Peyer's patch (tissue), 4 donors: ENCODE data around the gene NDOR1. TPM values are rescaled to one million over a fixed set of nuclear protein-coding genes. Genes with fewer than 3 reads are reported as not detected.

ENCODE experiments used
- DNase-seq, 3 donors: peaks; one replicate each; pipeline ENCODE4 v3.0.0-alpha.2; 2017 to 2019
- H3K27ac ChIP-seq, 4 donors: fragments of 200-600 bp; sonication (generic); one replicate each; pipeline ENCODE4 v1.5.1; 2016 to 2019
- H3K27me3 ChIP-seq, 2 donors: fragments of 200-600 bp; sonication (generic); one replicate each; pipeline ENCODE4 v1.5.1; 2019
- H3K36me3 ChIP-seq, 3 donors: fragments of 200-600 bp; sonication (generic); one replicate each; pipeline ENCODE4 v1.5.1; 2016 to 2019
- H3K4me1 ChIP-seq, 4 donors: fragments of 200-600 bp; sonication (generic); one replicate each; pipeline ENCODE4 v1.5.1; 2016 to 2019
- H3K4me3 ChIP-seq, 4 donors: fragments of 200-600 bp; sonication (generic); 1 replicate in 3 of 4; 2 replicates in 1 of 4; pipeline ENCODE4 v1.5.1; 2016 to 2019; ENCODE audit warnings: mild to moderate bottlenecking in 1 of 4
- H3K9me3 ChIP-seq, 4 donors: fragments of 200-600 bp; sonication (generic); one replicate each; pipeline ENCODE4 v1.5.1; 2016 to 2019; ENCODE audit warnings: mild to moderate bottlenecking in 1 of 4
- POLR2A ChIP-seq, 2 donors: fragments of 450-650 bp; IDR thresholded peaks; one replicate each; pipeline ENCODE4 v1.5.1; 2017; ENCODE audit warnings: antibody characterized with exemption in 2 of 2, mild to moderate bottlenecking in 2 of 2, moderate library complexity in 2 of 2
- total RNA-seq, 4 donors: library from RNA; depleted of rRNA; stranded (reverse); fragments of >200 nt; gene quantifications; one replicate each; pipeline ENCODE4 v1.1.0, GENCODE V29; 2016
- TF ChIP-seq, protein P1 (sequence below), 6 experiments: fragments of 450-650 bp in 4 of 6; fragments of 200-600 bp in 2 of 6; sonication (generic) in 1 of 6; IDR thresholded peaks; one replicate each; pipeline ENCODE4 v1.5.1; 2017 to 2019; ENCODE audit warnings: antibody characterized with exemption in 6 of 6, mild to moderate bottlenecking in 3 of 6, moderate library complexity in 1 of 6

Gene NDOR1
- total RNA-seq, 4 donors from 2014 or later: 16.3 to 39.2 (median 25.1) TPM

DNA sequence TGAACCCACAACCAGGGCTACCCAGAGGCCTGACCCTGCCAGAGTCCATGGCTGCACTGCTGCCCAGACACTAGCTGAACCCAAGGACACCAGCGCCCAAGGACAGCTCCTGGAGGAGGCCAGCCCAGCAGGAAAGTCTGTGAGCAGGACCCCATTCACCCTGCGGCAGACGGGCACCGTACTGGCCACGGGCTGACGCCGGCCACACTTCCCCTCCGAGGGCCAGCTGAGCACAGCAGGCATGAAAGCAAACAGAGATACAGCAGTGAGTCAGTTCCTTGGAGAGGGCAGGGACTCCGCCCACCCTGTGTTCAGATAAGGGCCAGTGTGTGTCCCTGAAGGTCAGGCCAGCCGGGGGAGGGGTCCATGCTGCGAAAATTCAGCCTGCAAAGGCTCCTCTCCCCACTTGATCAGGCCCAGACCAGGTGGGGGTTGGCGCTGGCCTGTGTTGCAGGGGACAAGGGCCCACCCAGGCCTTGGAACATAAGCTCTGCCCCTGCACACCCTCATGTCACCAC lies 13.3 kb downstream of the NDOR1 start:
- H3K36me3 ChIP-seq: peaks cover 0 to 15% (median 0%) of the 10 kb centered on the region in 3 donors
- peaks cover 3 to 44% (median 13%) of the 10 kb centered on the region in 4 donors for H3K4me1 ChIP-seq
- peak overlapping the region in 2 of 4 donors; percentile 54 to 62 for H3K4me3 ChIP-seq
- peak; percentile 46 to 59 for TF ChIP-seq POLR2A (IDR thresholded peaks at IDR 0.05)
- TF ChIP-seq, protein P1, sequence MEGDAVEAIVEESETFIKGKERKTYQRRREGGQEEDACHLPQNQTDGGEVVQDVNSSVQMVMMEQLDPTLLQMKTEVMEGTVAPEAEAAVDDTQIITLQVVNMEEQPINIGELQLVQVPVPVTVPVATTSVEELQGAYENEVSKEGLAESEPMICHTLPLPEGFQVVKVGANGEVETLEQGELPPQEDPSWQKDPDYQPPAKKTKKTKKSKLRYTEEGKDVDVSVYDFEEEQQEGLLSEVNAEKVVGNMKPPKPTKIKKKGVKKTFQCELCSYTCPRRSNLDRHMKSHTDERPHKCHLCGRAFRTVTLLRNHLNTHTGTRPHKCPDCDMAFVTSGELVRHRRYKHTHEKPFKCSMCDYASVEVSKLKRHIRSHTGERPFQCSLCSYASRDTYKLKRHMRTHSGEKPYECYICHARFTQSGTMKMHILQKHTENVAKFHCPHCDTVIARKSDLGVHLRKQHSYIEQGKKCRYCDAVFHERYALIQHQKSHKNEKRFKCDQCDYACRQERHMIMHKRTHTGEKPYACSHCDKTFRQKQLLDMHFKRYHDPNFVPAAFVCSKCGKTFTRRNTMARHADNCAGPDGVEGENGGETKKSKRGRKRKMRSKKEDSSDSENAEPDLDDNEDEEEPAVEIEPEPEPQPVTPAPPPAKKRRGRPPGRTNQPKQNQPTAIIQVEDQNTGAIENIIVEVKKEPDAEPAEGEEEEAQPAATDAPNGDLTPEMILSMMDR (IDR thresholded peaks at IDR 0.05): no peak
- no peaks in the 10 kb centered on the region for H3K27me3 ChIP-seq
- H3K27ac ChIP-seq: peak overlapping the region in 3 of 4 donors; percentile 74 to 95 (median 83)
- peak in 2 of 3 donors; percentile 77 to 78 for DNase-seq
- H3K9me3 ChIP-seq: no peaks in the 10 kb centered on the region

DNA sequence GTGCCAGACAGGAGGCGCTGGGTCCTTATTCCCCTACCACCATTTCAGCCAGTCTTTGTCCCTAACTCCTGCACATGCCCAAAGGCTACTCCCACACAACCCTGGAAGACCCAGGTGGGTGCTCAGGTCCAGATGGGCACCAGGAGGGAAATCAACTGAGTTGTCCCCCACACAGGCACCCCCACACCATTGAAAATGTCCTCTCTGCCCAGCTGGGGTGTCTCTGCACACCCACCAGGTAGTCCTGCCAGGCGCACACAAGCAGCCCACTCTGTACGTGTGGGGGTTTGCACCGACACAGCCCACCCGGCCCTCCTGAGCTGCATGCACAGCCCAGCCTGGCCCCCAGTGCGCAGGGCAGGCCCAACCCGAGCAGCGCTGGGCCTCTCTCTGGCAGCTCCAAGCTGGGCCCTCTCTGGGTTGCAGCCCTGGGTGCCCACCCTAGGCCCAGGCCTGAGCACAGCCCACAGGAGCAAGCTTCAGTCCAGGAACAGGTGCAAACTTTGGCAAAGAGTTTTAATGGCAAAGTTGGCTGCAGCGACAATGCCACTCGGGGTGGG lies 14.3 kb downstream of the NDOR1 start:
- no peak overlapping the region for H3K4me3 ChIP-seq
- TF ChIP-seq POLR2A (IDR thresholded peaks at IDR 0.05): no peak
- TF ChIP-seq, protein P1 (IDR thresholded peaks at IDR 0.05): no peak
- H3K4me1 ChIP-seq: peaks cover 7 to 44% (median 15%) of the 10 kb centered on the region in 4 donors
- H3K27me3 ChIP-seq: no peaks in the 10 kb centered on the region
- no peaks in the 10 kb centered on the region for H3K9me3 ChIP-seq
- H3K36me3 ChIP-seq: peaks cover 0 to 9% (median 0%) of the 10 kb centered on the region in 3 donors
- DNase-seq: no peak
- H3K27ac ChIP-seq: no peak overlapping the region

DNA sequence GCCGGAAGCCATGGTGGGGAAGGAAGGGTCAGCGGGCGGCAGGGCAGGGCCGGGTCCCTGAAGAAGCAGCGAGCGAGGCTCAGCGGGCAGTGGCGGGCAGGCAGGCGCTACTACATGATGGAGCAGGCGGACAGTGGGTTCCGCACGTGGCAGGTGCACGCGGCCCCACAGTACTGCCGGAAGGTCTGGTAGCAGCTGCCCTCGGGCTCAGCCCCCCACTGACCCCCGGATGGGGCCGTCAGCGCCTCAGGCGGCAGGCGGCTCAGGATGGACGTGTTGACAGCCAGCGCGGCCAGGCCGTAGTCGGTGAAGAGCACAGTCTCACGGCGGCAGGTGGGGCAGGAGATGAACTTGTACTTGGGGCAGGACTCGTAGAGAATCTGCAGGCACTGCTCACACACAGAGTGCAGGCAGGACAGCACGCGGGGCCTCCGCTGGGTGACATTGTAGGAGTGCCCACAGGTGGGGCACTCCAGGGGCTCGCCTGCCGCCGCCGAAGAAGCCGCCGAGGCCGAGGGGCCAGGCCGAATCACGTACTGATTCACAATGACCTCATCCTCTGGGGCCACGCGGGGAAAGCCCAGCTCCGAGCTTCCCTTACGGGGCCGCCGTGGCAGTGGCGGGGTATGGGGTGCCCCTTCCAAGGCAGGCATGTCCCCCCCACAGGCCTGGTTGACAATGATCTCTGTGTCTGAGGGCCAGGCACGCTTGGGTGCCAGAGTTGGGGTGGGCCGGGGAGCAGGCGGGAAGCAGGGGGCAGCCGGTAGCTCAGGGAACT lies 15.0 kb downstream of the NDOR1 start:
- DNase-seq: no peak
- no peak overlapping the region for H3K27ac ChIP-seq
- H3K27me3 ChIP-seq: no peaks in the 10 kb centered on the region
- TF ChIP-seq, protein P1 (IDR thresholded peaks at IDR 0.05): no peak
- TF ChIP-seq POLR2A (IDR thresholded peaks at IDR 0.05): no peak
- H3K4me3 ChIP-seq: no peak overlapping the region
- H3K9me3 ChIP-seq: no peaks in the 10 kb centered on the region
- peaks cover 7 to 44% (median 15%) of the 10 kb centered on the region in 4 donors for H3K4me1 ChIP-seq
- peaks cover 0 to 4% (median 0%) of the 10 kb centered on the region in 3 donors for H3K36me3 ChIP-seq

DNA sequence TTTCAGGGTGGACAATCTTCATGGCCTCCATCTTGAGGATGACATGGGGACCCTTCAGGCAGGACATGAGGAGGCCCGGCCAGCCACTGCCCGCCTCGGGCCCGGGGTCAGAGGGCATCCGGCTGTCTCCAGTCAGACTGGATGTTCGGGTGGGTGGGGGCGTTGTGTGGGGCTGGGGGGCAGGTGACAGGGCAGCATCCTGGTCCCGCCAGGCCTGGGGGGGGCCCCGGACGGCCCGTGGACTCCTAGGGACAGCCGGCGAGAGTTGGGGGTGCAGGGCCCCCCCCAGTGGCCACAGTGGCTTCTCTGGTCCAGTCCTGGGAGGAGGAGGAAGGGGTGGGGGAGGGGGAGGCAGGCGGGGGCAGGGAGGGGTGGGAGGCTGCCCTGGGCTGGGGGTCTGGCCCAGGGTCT lies 15.6 kb downstream of the NDOR1 start:
- H3K27me3 ChIP-seq: no peaks in the 10 kb centered on the region
- TF ChIP-seq, protein P1 (IDR thresholded peaks at IDR 0.05): no peak
- no peak for TF ChIP-seq POLR2A (IDR thresholded peaks at IDR 0.05)
- peaks cover 7 to 44% (median 15%) of the 10 kb centered on the region in 4 donors for H3K4me1 ChIP-seq
- no peaks in the 10 kb centered on the region for H3K9me3 ChIP-seq
- peak overlapping the region in 2 of 4 donors; percentile 45 to 81 for H3K4me3 ChIP-seq
- no peak overlapping the region for H3K27ac ChIP-seq
- DNase-seq: no peak
- H3K36me3 ChIP-seq: no peaks in the 10 kb centered on the region

DNA sequence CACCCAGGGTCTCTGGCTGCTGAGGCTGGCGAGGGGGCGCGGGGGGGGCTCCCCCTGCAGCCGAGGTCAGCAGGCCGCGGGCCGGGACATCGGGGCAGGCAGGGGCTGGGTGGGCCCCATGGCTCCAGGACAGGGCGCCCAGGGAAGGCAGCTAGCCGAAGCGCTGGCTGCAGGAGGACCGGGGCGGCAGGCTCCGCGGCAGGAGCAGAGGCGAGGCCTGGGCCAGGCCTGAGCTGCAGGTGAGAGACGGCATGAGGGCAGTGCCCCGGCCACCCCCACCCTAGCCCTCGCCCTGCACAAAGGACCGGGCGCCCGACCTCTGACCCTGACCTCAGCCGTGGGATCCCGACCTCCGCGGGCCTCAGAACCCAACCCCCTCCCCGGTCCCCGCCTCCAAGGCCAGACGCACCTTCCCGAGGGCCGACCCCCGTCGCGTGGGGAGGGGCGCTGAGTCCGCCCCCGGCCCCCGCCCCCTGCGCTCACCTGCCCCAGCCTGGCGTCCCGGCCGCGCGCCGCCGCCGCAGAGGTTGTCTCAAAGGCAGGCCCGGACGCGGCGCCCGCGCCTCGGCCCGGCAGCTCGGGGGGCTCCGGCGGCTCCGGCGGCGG lies 16.1 kb downstream of the NDOR1 start:
- TF ChIP-seq POLR2A (IDR thresholded peaks at IDR 0.05): no peak
- DNase-seq: peak in 1 of 3 donors; percentile 68
- Histone ChIP-seq H3K36me3 (no peaks in the 10 kb centered on the region), H3K4me1 (peaks cover 7 to 44% (median 15%) of the 10 kb centered on the region in 4 donors), H3K9me3 (no peaks in the 10 kb centered on the region), H3K4me3 (peak overlapping the region; percentile 17 to 81 (median 44)), H3K27me3 (no peaks in the 10 kb centered on the region), H3K27ac (peak overlapping the region in 2 of 4 donors; percentile 17 to 55)
